CD14-positive monocyte (primary cell): Measurements from ENCODE around the gene RTL1. TPM values are rescaled to one million over a fixed set of nuclear protein-coding genes. Genes with fewer than 3 reads are reported as not detected.

ENCODE experiments used
- DNase-seq, 3 donors: peaks; one replicate each; pipeline ENCODE4 v3.0.0-alpha.2; 2011 to 2022
- H2AFZ ChIP-seq: 2 replicates; pipeline ENCODE4 v1.6.0; 2012; ENCODE audit warnings: mild to moderate bottlenecking, low read depth, low read length, inconsistent platforms; ENCODE audit not compliant: insufficient read depth, poor library complexity, severe bottlenecking
- H3K27ac ChIP-seq, 2 donors: 1 replicate in 1 of 2; 2 replicates in 1 of 2; pipeline ENCODE4 v1.5.1; 2012 to 2013; ENCODE audit warnings: low read length in 2 of 2, control low read depth in 1 of 2, inconsistent platforms in 1 of 2, low read depth in 1 of 2, mild to moderate bottlenecking in 1 of 2
- H3K27me3 ChIP-seq, 2 donors: one replicate each; pipeline versions ENCODE4 v1.6.0 to v1.6.1; 2011 to 2013; ENCODE audit warnings: low read length in 2 of 2; ENCODE audit not compliant: control insufficient read depth in 2 of 2, insufficient read depth in 2 of 2
- H3K36me3 ChIP-seq, 2 donors: replicated peaks in 1 of 2; 1 replicate in 1 of 2; 2 replicates in 1 of 2; pipeline versions ENCODE4 v1.5.1 to v1.6.1; 2012 to 2013; ENCODE audit warnings: low read length in 2 of 2, control low read depth in 1 of 2, inconsistent platforms in 1 of 2, mild to moderate bottlenecking in 1 of 2; ENCODE audit not compliant: insufficient read depth in 2 of 2, control insufficient read depth in 1 of 2
- H3K4me1 ChIP-seq, 2 donors: 1 replicate in 1 of 2; 2 replicates in 1 of 2; pipeline versions ENCODE4 v1.5.1 to v1.6.1; 2012 to 2013; ENCODE audit warnings: low read length in 2 of 2, control low read depth in 1 of 2, inconsistent platforms in 1 of 2, mild to moderate bottlenecking in 1 of 2, moderate library complexity in 1 of 2; ENCODE audit not compliant: insufficient read depth in 2 of 2, control insufficient read depth in 1 of 2
- H3K4me2 ChIP-seq: replicated peaks from 2 replicates; pipeline ENCODE3; 2012; ENCODE audit warnings: low read length, moderate library complexity, mild to moderate bottlenecking; ENCODE audit not compliant: poor library complexity, severe bottlenecking; ENCODE audit errors: extremely low read depth
- H3K4me3 ChIP-seq, 3 experiments: fragments of 200-600 bp in 1 of 3; sonication (generic) in 1 of 3; replicated peaks in 1 of 3; 1 replicate in 2 of 3; 2 replicates in 1 of 3; pipeline ENCODE4 v1.5.1; 2011 to 2013; ENCODE audit warnings: low read length in 3 of 3, mild to moderate bottlenecking in 3 of 3, control low read depth in 2 of 3, low read depth in 2 of 3, inconsistent platforms in 1 of 3, moderate library complexity in 1 of 3
- H3K79me2 ChIP-seq: 2 replicates; pipeline ENCODE4 v1.6.0; 2012; ENCODE audit warnings: mild to moderate bottlenecking, control low read depth, inconsistent platforms, low read length, moderate library complexity; ENCODE audit not compliant: insufficient read depth
- H3K9ac ChIP-seq: 2 replicates; pipeline ENCODE4 v1.6.0; 2017; ENCODE audit warnings: low read length, mild to moderate bottlenecking; ENCODE audit not compliant: insufficient read depth, poor library complexity, severe bottlenecking
- H3K9me3 ChIP-seq, 2 donors: replicated peaks in 1 of 2; 1 replicate in 1 of 2; 2 replicates in 1 of 2; pipeline versions ENCODE4 v1.5.1 to v1.6.1; 2012 to 2013; ENCODE audit warnings: low read length in 2 of 2, control low read depth in 1 of 2; ENCODE audit not compliant: control insufficient read depth in 1 of 2, insufficient read depth in 1 of 2
- H4K20me1 ChIP-seq: 2 replicates; pipeline ENCODE4 v1.6.0; 2012; ENCODE audit warnings: mild to moderate bottlenecking, low read length, control low read depth, moderate library complexity; ENCODE audit not compliant: insufficient read depth
- H3K27ac Mint-ChIP-seq, 7 donors: one replicate each; pipeline ENCODE4 v1.8.0; 2020; ENCODE audit warnings: mild to moderate bottlenecking in 7 of 7, mixed read lengths in 7 of 7, moderate library complexity in 6 of 7, inconsistent platforms in 2 of 7
- H3K27me3 Mint-ChIP-seq, 3 donors: one replicate each; pipeline ENCODE4 v1.8.0; 2021 to 2022; ENCODE audit warnings: low read depth in 3 of 3, mild to moderate bottlenecking in 3 of 3, mixed read lengths in 3 of 3, moderate library complexity in 3 of 3, inconsistent platforms in 1 of 3
- H3K36me3 Mint-ChIP-seq, 2 donors: one replicate each; pipeline ENCODE4 v1.8.0; 2020; ENCODE audit warnings: mixed read lengths in 2 of 2, inconsistent platforms in 1 of 2, mild to moderate bottlenecking in 1 of 2
- H3K4me1 Mint-ChIP-seq: one replicate; pipeline ENCODE4 v1.8.0; 2020; ENCODE audit warnings: mild to moderate bottlenecking, mixed read lengths
- H3K4me3 Mint-ChIP-seq, 2 donors: one replicate each; pipeline ENCODE4 v1.8.0; 2020; ENCODE audit warnings: mild to moderate bottlenecking in 2 of 2, mixed read lengths in 2 of 2, moderate library complexity in 1 of 2
- H3K9me3 Mint-ChIP-seq, 7 donors: one replicate each; pipeline ENCODE4 v1.8.0; 2020 to 2022; ENCODE audit warnings: mixed read lengths in 7 of 7, mild to moderate bottlenecking in 6 of 7, moderate library complexity in 6 of 7, inconsistent platforms in 2 of 7
- whole genome bisulfite sequencing: methylation state at CpG from one replicate; pipeline ENCODE4 v1.1.5; 2013; ENCODE audit warnings: missing lambda C conversion rate; ENCODE audit not compliant: insufficient coverage; 5-methylcytosine and 5-hydroxymethylcytosine counted together
- intact Hi-C, 2 donors: fragments of 100-400 bp; cut with micrococcal nuclease; formaldehyde crosslinking; loops; one replicate each; pipeline versions ENCODE4 v1.15.0 to v1.15.1; 2023
- polyA plus RNA-seq, 3 donors: library from polyadenylated mRNA; depleted of rRNA in 1 of 3; unstranded in 2 of 3; stranded (reverse) in 1 of 3; fragments of 300-500 nt in 2 of 3; fragments of >200 nt in 1 of 3; fragmentation: Illumina TruSeq in 2 of 3; gene quantifications; 1 replicate in 2 of 3; 2 replicates in 1 of 3; pipeline ENCODE4 v1.2.3, GENCODE V29; 2012 to 2021
- TF ChIP-seq, protein P1 (sequence below): fragments of 200-600 bp; IDR thresholded peaks from one replicate; pipeline ENCODE4 v1.8.0; 2022; ENCODE audit warnings: antibody characterized with exemption, mild to moderate bottlenecking

Gene RTL1
- polyA plus RNA-seq, 3 donors, result not detected

DNA sequence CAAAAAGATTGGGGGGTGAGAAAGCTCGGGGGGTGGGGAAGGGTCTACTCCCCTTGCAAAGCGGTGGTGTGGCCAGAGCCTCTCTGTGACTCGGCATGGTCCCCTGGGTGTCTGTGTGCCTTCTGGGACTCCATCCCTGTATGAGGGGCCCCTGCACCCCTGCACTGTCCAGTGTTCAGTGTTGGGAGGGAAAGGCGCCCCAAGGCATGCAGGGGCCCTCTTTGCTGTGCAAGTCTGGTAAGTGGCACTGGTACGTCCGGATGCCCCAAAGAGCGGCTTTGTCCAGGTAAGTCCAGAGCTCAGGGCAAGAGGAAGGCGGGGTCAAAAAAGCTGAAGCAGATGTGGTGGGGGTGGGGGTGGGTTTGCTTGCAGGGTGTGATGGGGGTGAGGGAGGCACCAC is 23.7 kb downstream of the RTL1 start:
- Histone ChIP-seq H3K9ac (no peak overlapping the region), H3K27ac (no peak overlapping the region), H2AFZ (no peak overlapping the region), H4K20me1 (no peaks in the 10 kb centered on the region), H3K9me3 (peaks cover 10 to 35% of the 10 kb centered on the region in 2 donors), H3K36me3 (no peaks in the 10 kb centered on the region), H3K27me3 (no peaks in the 10 kb centered on the region), H3K4me3 (no peak overlapping the region), H3K4me2 (no peak overlapping the region), H3K4me1 (no peaks in the 10 kb centered on the region), H3K79me2 (no peaks in the 10 kb centered on the region)
- H3K4me3 Mint-ChIP-seq, result no peak overlapping the region
- no peak for DNase-seq
- TF ChIP-seq, protein P1, sequence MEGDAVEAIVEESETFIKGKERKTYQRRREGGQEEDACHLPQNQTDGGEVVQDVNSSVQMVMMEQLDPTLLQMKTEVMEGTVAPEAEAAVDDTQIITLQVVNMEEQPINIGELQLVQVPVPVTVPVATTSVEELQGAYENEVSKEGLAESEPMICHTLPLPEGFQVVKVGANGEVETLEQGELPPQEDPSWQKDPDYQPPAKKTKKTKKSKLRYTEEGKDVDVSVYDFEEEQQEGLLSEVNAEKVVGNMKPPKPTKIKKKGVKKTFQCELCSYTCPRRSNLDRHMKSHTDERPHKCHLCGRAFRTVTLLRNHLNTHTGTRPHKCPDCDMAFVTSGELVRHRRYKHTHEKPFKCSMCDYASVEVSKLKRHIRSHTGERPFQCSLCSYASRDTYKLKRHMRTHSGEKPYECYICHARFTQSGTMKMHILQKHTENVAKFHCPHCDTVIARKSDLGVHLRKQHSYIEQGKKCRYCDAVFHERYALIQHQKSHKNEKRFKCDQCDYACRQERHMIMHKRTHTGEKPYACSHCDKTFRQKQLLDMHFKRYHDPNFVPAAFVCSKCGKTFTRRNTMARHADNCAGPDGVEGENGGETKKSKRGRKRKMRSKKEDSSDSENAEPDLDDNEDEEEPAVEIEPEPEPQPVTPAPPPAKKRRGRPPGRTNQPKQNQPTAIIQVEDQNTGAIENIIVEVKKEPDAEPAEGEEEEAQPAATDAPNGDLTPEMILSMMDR, result no peak
- WGBS, result 95% methylated on average over 8 of the region's 8 CpGs
- H3K9me3 Mint-ChIP-seq, result peaks cover 13 to 36% (median 21%) of the 10 kb centered on the region in 7 donors
- no peak overlapping the region for H3K27ac Mint-ChIP-seq
- no peaks in the 10 kb centered on the region for H3K4me1 Mint-ChIP-seq
- H3K36me3 Mint-ChIP-seq, result no peaks in the 10 kb centered on the region
- H3K27me3 Mint-ChIP-seq, result peaks cover 0 to 3% (median 2%) of the 10 kb centered on the region in 3 donors
- intact Hi-C loops, result no loop called here

DNA sequence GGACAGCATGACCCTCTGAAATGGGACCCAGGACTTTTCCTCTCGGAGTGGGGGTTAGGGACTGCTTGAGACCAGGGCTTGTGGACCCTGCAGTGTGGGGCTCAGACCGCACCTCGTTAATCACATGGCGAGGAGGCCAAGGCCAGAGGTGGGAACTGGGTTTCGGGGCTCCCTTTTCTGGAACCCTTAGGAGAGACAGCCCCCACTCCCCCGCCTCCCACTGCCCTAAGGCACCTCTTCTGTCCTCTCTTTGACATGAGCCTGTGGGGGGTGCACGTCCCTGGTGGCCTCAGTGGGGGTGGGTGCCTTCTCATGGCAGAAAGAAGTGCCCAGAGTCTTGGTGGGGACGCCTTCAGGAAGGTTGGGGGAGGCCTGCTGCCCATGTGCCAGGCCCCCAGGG is 24.3 kb downstream of the RTL1 start:
- Histone ChIP-seq H3K27ac (no peak overlapping the region), H3K4me2 (no peak overlapping the region), H2AFZ (no peak overlapping the region), H4K20me1 (no peaks in the 10 kb centered on the region), H3K36me3 (no peaks in the 10 kb centered on the region), H3K9me3 (peaks cover 10 to 34% of the 10 kb centered on the region in 2 donors), H3K4me3 (no peak overlapping the region), H3K9ac (no peak overlapping the region), H3K4me1 (no peaks in the 10 kb centered on the region), H3K79me2 (no peaks in the 10 kb centered on the region), H3K27me3 (no peaks in the 10 kb centered on the region)
- Mint-ChIP-seq H3K27me3 (peaks cover 0 to 2% (median 1%) of the 10 kb centered on the region in 3 donors), H3K4me3 (no peak overlapping the region), H3K4me1 (no peaks in the 10 kb centered on the region), H3K27ac (no peak overlapping the region), H3K36me3 (no peaks in the 10 kb centered on the region), H3K9me3 (peaks cover 13 to 30% (median 20%) of the 10 kb centered on the region in 7 donors)
- TF ChIP-seq, protein P1, result no peak
- DNase-seq, result no peak
- intact Hi-C loops, result no loop called here
- 75% methylated on average over 5 of the region's 8 CpGs for WGBS
